Measurements from ENCODE around the gene INCA1. TPM values are rescaled to one million over a fixed set of nuclear protein-coding genes. Genes with fewer than 3 reads are reported as not detected.
A peak's percentile ranks its signal among the peaks of the same experiment; 100 is the strongest.

The INCA1 gene
- total and polyA plus RNA-seq, 2 of the 8 experiments (the other 6 are each of a cell fraction or from before 2014, with no cell fraction given): 0.89 to 1.4 TPM

DNA sequence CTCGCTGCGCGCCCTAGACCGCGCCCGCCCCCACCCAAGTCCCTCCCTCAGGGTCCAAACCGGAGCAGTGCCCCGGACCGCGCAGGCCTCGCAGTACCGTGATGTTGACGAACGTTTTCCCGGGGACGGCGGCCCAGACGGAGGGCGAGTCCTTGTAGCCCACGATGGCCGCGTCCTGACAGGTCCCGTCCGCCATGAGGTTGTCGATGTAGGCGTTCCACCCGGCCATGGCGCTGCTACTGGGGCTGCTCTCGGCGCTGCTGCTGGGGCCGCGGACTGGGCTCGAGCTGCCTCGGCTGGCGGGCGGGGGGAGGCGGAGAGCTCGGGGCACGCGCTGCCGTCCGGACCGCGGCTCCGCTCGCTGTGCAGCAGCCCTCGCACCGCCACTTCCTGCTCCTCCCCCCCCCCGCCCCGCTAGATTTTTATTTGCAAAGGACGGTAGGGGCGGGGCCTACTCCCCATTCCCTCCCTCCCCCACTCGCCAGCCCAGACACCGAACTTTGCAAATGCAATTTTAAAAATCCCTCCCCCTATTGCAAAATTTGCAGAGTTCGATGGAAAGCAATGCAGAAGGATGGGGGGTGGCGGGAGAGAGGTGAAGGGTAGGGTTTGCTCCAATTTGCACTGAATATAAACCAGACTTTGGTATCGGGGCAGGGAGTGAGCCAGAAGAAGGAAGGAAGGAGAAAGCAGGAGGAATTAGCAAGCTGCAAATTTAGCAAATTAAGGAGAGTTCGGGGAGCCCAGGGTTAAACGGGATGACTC is 49.0 kb downstream of the INCA1 start, which contains the start of gene PFN1 (continued):
- TF ChIP-seq CEBPB (IDR thresholded peaks at IDR 0.05; ENCODE audit: low read depth, low read length): peak; percentile 67
- TF ChIP-seq TAF7 (optimal IDR thresholded peaks at IDR 0.05; ENCODE audit: borderline replicate concordance, low read depth, low read length): peak; percentile 80
- TF ChIP-seq POLR2AphosphoS5 (IDR thresholded peaks at IDR 0.05; ENCODE audit: low read depth, low read length): peak; percentile 19; the same call in 1 of the 2 replicates
- TF ChIP-seq POLR2A (IDR thresholded peaks at IDR 0.05; ENCODE audit: control extremely low read depth in 1 of 2, low read depth in 2 of 2, low read length in 2 of 2): peak; percentile 67 to 68
- TF ChIP-seq BRCA1 (IDR thresholded peaks at IDR 0.05; ENCODE audit: low read depth, low read length): no peak

Data from H1 (cell line).